ENCODE measurements around the gene ACVR1B.

- TF ChIP-seq ZNF274 (IDR thresholded peaks at IDR 0.05; ENCODE audit: low read length) (no peak), ZNF274 (tag by site-specific recombination; IDR thresholded peaks at IDR 0.05; ENCODE audit: borderline replicate concordance) (no peak), ZNF670 (tag by site-specific recombination; IDR thresholded peaks at IDR 0.05; ENCODE audit: low read depth) (no peak), MEIS1 (CRISPR knock-in tag; IDR thresholded peaks at IDR 0.05; ENCODE audit: borderline replicate concordance) (no peak), ZNF404 (tag by site-specific recombination; IDR thresholded peaks at IDR 0.05) (no peak), ZNF10 (tag by site-specific recombination; IDR thresholded peaks at IDR 0.05) (no peak)
- TF ChIP-seq, protein P1, sequence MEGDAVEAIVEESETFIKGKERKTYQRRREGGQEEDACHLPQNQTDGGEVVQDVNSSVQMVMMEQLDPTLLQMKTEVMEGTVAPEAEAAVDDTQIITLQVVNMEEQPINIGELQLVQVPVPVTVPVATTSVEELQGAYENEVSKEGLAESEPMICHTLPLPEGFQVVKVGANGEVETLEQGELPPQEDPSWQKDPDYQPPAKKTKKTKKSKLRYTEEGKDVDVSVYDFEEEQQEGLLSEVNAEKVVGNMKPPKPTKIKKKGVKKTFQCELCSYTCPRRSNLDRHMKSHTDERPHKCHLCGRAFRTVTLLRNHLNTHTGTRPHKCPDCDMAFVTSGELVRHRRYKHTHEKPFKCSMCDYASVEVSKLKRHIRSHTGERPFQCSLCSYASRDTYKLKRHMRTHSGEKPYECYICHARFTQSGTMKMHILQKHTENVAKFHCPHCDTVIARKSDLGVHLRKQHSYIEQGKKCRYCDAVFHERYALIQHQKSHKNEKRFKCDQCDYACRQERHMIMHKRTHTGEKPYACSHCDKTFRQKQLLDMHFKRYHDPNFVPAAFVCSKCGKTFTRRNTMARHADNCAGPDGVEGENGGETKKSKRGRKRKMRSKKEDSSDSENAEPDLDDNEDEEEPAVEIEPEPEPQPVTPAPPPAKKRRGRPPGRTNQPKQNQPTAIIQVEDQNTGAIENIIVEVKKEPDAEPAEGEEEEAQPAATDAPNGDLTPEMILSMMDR (tag by site-specific recombination; IDR thresholded peaks at IDR 0.05), result no peak
- TF ChIP-seq, protein P2, sequence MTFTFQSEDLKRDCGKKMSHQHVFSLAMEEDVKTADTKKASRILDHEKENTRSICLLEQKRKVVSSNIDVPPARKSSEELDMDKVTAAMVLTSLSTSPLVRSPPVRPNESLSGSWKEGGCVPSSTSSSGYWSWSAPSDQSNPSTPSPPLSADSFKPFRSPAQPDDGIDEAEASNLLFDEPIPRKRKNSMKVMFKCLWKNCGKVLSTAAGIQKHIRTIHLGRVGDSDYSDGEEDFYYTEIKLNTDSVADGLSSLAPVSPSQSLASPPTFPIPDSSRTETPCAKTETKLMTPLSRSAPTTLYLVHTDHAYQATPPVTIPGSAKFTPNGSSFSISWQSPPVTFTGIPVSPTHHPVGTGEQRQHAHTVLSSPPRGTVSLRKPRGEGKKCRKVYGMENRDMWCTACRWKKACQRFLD (tag by site-specific recombination; IDR thresholded peaks at IDR 0.05), result no peak
Observed at GRCh38 chr12:51925346-51926063, 26.0 kb upstream of the ACVR1B start.

All from HEK293 (cell line).